AG09309 (cell line): ENCODE data around the gene GPR35.

ENCODE experiments used
- DNase-seq: peaks from one replicate; pipeline ENCODE4 v3.0.0-alpha.2; 2010; ENCODE audit warnings: low read depth
- H3K4me3 ChIP-seq: 2 replicates; pipeline ENCODE4 v1.5.1; 2011; ENCODE audit warnings: mild to moderate bottlenecking, low read depth, low read length, moderate library complexity; ENCODE audit not compliant: control insufficient read depth
- CTCF ChIP-seq: IDR thresholded peaks from 2 replicates; pipeline ENCODE4 v1.5.1; 2011; ENCODE audit warnings: mild to moderate bottlenecking, low read depth, low read length, inconsistent platforms; ENCODE audit not compliant: insufficient read depth, control insufficient read depth; ENCODE audit errors: missing control alignments

The GPR35 gene

GRCh38 chr2:240624950-240625621, at the start of gene GPR35:
Gene GPR35 (plus strand): TSS chr2:240625480. CDS start chr2:240629953, 4,473 bp downstream.
- no peak within 1 kb of the TSS for H3K4me3 ChIP-seq
- TF ChIP-seq CTCF: no peak
- DNase-seq: peak; percentile 34

- DNase-seq: no peak
- H3K4me3 ChIP-seq: no peak overlapping the region
- no peak for TF ChIP-seq CTCF
Measured at GRCh38 chr2:240576036-240576435, 49.2 kb upstream of the GPR35 start.

GRCh38 chr2:240576436-240577205, 48.7 kb upstream of the GPR35 start:
- no peak for TF ChIP-seq CTCF
- no peak overlapping the region for H3K4me3 ChIP-seq
- no peak for DNase-seq

GRCh38 chr2:240577281-240578109, 47.8 kb upstream of the GPR35 start:
- no peak for TF ChIP-seq CTCF
- H3K4me3 ChIP-seq: no peak overlapping the region
- no peak for DNase-seq

- TF ChIP-seq CTCF: no peak
- no peak for DNase-seq
Measured at GRCh38 chr2:240578110-240578450, 47.2 kb upstream of the GPR35 start.

GRCh38 chr2:240578488-240578887, 46.8 kb upstream of the GPR35 start:
- no peak for DNase-seq
- H3K4me3 ChIP-seq: no peak overlapping the region
- no peak for TF ChIP-seq CTCF

More at GRCh38 chr2:240578110-240578450, 47.2 kb upstream of the GPR35 start:
- no peak overlapping the region for H3K4me3 ChIP-seq
